ENCODE data around the gene TDRD12.

TDRD12 gene, protein sequence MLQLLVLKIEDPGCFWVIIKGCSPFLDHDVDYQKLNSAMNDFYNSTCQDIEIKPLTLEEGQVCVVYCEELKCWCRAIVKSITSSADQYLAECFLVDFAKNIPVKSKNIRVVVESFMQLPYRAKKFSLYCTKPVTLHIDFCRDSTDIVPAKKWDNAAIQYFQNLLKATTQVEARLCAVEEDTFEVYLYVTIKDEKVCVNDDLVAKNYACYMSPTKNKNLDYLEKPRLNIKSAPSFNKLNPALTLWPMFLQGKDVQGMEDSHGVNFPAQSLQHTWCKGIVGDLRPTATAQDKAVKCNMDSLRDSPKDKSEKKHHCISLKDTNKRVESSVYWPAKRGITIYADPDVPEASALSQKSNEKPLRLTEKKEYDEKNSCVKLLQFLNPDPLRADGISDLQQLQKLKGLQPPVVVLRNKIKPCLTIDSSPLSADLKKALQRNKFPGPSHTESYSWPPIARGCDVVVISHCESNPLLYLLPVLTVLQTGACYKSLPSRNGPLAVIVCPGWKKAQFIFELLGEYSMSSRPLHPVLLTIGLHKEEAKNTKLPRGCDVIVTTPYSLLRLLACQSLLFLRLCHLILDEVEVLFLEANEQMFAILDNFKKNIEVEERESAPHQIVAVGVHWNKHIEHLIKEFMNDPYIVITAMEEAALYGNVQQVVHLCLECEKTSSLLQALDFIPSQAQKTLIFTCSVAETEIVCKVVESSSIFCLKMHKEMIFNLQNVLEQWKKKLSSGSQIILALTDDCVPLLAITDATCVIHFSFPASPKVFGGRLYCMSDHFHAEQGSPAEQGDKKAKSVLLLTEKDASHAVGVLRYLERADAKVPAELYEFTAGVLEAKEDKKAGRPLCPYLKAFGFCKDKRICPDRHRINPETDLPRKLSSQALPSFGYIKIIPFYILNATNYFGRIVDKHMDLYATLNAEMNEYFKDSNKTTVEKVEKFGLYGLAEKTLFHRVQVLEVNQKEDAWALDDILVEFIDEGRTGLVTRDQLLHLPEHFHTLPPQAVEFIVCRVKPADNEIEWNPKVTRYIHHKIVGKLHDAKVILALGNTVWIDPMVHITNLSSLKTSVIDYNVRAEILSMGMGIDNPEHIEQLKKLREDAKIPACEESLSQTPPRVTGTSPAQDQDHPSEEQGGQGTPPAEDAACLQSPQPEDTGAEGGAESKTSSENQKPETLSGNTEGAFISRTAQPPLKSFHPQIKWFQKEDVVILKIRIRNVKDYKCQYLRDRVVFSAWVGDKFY (N-terminal part only)

DNA sequence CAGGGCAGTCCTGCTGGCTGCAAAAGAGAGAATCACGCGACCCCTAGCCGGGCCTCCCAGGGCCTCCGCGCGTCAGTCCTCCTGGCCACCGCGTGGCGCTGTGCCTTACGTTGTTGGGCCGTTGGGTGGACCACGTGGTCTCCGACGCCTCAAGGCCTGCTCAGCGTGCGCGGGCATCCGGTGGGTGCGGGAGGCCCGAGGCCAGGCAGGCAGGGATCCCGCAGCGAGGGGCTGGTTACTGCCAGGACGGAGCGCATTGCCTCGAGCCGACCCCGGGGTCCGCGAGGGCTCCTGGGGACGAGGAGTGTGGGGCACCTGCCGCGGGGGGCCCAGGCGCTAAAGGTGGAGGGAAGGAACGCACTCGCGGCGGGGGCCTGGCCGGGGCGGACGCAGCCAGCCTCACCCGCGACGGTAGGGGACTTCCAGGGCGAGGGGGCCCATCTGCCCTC, at the start of gene TDRD12:
TSS of gene TDRD12 (plus strand) at position 157 of the 449 bp plus-strand sequence. CDS start 306 bp downstream, outside the sequence.
- no peak for DNase-seq (ENCODE audit: low read depth in 3 of 3)

DNA sequence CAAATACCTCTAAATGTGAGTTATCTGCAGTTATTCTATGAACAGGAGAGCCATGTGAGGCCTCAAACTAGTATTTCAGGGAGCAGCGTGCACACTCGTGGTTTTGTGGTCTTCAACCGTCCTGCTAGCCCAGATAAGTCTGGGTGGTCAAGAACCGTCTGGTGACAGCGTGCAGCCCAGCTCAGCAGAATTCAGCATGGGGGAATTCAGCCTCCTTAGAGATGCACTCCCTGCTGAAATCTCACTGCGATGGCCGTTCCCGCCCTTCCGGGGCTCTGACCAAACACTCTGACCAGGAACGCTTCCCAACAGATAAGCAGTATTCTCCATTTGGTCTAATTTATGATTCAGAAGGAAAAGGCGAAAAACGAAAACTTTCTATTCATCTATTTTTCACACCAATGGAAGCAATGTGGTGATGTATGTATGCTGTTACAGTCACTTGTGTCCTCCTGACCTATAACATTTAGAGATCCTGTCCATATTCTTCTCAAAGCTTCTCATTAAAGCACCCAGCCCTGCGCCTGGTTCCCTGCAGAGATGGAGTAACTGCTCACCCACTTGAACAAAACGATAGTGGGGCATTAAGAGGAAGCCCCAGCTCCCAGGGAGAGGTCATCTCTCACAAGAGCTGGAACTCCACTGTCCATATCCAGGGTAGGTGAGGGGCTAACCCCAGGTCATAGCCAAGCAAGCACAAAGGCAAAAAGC, 47.5 kb upstream of the TDRD12 start:
- DNase-seq (ENCODE audit: low read depth in 3 of 3) = no peak

DNA sequence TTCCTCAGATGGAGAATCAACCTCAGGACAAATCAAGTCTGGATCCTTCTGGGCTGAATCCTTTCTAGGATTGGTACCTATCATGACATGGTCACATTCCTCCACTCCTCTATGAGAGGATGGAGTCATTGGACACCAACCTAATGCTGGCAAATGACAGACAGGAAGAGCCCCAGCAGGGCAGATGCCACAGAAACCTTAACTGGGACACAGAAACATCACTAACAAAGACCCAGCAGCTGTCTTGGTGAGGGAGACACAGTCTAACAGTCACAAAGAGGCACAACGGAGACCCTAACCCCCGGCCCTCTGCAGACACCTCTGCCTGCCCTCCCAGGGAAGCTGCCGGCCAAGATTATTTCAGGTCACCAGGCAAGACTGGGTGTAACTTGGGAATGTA, 46.7 kb upstream of the TDRD12 start:
- DNase-seq (ENCODE audit: low read depth in 3 of 3) = no peak

DNA sequence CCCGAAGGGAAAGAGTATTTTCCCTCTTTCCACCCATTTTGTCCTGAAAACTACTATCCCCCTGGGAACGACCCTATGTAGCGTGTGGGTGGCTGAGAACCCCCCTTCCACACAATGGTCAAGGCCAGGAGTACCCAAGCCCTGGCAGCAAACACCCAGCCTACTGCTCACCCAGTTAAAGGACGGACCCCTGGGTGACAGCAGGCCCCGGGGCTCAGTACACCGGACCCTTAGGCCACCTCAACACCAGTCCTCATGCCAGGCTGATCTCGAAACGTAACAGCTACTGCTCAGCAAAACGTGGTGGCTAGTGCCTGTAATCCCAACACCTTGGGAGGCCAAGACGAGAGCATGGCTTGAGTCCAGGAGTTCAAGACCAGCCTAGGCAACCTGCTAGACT, 46.0 kb upstream of the TDRD12 start:
- DNase-seq (ENCODE audit: low read depth in 3 of 3) = no peak

DNA sequence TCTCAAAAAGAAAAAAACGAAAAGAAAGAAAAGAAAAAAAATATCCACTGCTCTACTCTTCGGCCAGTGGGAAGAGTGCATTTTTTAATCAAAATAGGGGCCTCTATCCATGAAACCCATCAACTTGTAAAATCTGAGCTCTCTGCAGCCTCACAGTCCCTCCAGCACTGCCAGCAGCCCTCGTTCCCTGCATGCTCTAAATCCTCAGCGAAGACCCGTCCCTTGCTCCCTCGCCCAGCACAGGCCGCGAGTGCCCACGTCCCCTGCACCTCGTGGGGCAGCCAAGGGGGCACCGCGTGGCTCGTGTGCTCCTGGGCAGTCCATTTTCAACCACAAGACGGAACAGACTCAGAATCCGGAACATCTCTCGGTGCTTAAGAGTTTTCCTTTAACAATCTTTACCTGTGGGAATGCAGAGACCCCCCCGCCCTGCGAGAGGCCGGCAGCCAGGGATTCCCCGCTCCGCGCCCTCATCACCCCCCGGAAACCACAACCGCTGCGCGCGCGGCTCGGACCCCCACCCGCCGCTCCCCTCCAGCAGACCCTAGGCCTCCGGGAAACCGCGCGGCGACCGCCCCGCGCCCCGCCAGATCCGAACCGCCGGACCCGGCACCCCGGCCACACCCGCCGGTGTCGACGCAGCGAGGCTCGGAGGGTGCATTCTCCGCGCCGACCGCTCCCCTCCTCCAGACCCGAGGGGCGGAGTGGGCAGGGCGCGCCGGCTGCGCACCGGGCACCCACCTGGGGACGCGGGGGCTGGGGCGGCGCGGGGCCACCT, 45.2 kb upstream of the TDRD12 start:
- DNase-seq (ENCODE audit: low read depth in 3 of 3) = peak in 1 of 3 experiments; percentile 2

DNA sequence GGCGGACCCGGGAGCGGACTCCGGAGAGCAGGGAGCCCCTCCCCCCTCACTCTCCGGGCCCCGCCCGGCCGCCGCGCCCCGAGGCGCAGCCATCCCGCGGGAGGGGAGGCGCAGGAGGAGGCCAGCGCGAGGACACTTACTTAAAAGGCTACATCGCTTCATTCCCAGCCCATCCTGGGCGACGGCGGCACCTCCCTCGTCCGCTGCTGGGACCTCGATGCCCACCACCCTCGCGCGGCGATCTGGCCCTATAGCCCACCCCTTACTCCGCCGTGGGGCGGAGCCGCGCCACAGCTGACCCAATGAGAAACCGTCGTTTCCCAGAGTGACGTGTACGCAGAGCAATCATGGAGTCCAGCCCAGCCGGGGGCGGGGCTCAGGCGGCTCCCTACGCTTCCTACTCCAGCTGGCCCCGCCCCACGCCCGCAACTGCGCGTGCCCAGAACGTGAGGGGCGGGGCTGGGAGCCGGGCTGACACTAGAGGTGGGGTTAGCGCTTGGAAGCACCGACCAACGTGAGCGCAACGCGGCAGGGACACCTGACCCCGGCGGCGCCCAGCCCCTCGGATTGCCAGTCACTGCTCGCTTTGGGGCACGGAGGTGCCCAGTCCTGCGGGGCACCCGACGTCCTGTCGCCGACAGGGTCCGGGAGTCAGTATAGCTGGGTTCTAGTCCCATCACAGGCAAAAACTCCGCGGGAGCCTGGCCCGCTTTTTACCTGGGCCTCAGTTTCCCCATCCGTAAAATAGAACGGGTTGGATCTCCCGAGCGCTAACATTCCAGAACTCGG, 44.4 kb upstream of the TDRD12 start, which contains the start of gene ANKRD27:
TSS of gene ANKRD27 (minus strand) at position 250 of the 789 bp plus-strand sequence. CDS start 16,165 bp downstream, outside the sequence.
- peak; percentile 95 to 97 (median 97) for DNase-seq (ENCODE audit: low read depth in 3 of 3)

DNA sequence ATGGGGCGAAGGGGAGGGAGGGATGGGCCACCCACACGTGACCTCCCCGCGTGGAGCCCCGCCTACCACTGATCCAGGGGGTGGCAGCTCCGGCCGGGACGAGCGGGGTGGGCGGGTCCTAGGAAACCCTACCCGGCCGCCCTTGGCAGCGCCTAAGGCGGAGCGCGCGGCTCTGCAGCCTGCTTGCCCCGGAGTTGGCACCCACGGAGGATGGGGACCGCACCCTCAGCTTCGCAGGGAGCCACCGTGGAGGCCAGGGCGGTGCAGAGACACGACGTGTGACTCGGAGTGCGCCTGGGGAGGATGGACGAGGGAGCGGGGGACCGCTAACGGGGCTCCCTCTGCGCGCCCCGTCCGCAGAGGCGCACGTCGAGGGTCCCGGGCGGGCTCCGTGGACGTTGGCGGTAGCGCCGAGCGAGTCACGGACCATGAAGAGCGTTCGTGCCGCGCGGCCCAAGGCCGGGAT, 43.8 kb upstream of the TDRD12 start, which contains the start of gene RGS9BP:
TSS of gene RGS9BP (plus strand) at position 129 of the 466 bp plus-strand sequence. CDS start 416 bp downstream, outside the sequence.
- peak; percentile 44 to 49 (median 48) for DNase-seq (ENCODE audit: low read depth in 3 of 3)

DNA sequence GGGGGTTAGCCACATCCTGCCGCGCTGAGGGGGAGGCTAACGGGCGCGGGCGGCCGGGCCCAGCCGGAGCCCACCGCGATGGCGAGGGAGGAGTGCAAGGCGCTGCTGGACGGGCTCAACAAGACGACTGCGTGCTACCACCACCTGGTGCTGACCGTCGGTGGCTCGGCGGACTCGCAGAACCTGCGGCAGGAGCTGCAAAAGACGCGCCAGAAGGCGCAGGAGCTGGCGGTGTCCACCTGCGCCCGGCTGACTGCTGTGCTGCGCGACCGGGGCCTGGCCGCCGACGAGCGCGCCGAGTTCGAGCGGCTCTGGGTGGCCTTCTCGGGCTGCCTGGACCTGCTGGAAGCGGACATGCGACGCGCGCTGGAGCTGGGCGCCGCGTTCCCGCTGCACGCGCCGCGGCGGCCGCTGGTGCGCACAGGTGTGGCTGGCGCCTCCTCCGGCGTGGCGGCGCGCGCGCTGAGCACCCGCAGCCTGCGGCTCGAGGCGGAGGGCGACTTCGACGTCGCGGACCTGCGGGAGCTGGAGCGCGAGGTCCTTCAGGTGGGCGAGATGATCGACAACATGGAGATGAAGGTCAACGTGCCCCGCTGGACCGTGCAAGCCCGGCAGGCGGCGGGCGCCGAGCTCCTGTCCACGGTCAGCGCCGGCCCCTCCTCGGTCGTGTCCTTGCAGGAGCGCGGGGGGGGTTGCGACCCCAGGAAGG, 43.2 kb upstream of the TDRD12 start:
- DNase-seq (ENCODE audit: low read depth in 3 of 3) = peak in 1 of 3 experiments; percentile 10

DNA sequence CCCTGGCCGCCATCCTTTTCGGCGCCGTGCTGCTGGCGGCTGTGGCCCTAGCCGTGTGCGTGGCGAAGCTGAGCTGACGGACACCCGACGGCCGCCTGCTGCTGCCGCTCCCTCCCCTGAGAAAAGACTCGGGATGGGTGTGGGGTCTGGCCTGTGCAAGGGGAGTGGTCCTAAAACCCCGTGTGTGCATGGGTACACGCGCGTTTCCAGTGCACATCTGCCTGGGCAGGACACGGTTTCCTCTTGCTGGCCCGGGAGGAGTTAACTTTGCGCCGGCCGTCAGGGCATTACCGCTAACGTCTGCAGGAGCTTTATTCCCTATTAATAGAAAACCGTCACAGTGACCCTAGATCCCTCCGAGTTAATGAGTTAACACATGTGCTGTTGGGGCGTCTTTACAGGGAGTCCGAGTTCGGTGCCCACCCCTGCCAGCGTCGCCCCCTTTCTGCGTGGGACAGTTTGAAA, 42.6 kb upstream of the TDRD12 start:
- DNase-seq (ENCODE audit: low read depth in 3 of 3) = no peak

DNA sequence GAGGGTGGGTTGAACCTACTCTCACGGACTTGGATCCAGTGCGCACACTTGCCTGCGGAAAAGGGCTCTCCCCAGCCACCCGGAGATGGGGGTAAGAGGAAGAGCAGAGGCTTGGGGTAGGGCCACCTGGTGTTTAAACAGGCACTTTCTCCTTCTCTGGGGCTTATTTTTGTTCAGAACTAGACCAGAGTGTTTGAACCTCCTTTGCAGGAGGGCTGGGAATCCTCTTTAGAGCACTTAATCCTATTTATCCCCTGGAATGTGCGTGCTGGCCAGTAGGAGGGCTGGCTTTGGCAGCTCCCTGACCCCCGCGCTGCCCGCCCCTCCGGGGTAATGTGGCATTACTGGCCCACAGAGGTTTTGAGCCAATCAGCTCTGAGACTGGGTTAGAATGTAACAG, 41.9 kb upstream of the TDRD12 start:
- DNase-seq (ENCODE audit: low read depth in 3 of 3) = no peak

DNA sequence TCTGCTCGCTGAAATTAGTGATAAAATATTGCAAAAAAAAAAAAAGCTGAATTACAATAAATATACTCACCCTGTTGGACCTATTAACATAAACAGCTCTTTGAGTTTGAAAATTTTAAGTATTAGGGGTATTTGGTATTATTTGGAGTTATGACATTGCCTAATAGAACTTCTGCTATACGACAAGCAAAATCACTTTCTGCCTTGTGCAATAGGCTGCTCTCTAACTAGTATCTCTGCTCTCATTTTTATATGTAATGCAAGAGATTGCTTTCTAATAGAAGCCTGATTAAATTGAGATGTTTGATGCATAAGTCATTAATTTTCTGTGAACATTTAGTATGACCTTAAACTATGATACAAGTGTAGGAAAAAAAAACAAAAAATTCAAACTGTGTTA, 38.6 kb upstream of the TDRD12 start:
- no peak for DNase-seq (ENCODE audit: low read depth in 3 of 3)

DNA sequence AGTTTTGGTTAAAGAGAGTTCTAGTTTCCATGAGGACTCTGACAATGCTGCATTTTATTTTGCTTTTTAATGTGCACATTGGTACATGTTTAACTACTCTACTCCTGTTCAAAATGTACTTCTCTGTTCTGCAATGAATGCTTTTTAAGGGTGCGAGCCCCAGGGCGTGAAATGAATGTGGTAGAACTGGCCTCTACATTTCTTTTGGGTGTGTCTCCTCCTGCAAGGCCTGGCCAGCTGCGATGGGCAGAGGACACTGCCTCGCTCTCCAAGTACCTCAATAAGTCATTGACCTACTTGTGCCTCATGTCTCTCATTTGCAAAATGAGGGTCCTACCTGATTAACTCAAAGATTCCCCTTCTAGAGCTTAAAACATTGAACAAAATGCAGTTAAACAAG, 37.2 kb upstream of the TDRD12 start:
- DNase-seq (ENCODE audit: low read depth in 3 of 3) = no peak

DNA sequence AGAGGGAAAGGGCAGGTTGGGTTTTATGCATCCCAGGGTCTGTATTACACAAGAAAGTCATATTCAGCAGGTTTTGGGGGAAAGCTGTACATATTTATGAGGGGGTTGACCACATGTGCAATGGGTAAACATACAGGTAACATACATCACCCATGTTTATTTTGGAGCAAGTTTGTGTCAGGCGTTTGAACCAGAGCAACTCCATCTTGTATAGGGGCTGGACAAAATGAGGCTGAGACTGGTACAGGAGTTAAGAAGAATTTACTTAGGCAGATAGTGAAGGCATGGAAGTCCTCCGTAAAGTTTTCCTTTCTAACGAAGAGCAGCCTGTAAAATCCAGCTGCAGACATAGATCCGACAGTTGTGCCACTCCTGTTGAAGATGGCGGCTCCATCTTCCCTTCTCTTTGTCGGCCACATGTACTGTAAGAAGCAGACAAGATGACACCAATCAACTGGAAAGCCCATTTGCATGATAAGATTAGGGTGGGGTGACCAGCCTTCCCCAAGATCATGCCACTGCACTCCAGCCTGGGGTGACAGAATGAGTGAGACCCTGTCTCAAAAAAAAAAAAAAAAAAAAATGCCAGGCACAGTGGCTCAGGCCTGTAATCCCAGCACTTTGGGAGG, 32.6 kb upstream of the TDRD12 start:
- DNase-seq (ENCODE audit: low read depth in 3 of 3) = no peak

DNA sequence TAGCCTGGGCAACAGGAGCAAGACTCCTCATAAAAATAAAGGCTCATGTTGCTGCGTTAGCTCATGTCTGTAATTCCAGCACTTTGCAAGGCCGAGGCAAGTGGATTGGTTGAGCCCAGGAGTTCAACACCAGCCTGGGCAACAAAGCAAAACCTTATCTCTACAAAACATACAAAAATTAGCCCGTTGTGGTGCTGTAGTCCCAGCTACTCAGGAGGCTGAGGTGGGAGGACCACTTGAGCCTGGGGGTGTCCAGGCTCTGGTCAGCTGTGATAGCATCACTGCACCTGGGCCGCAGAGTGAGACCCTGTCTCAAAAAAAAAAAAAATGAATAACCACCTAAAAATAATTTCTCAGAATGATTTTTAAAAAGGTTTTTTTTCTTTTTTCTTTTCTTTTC, 31.9 kb upstream of the TDRD12 start:
- no peak for DNase-seq (ENCODE audit: low read depth in 3 of 3)

DNA sequence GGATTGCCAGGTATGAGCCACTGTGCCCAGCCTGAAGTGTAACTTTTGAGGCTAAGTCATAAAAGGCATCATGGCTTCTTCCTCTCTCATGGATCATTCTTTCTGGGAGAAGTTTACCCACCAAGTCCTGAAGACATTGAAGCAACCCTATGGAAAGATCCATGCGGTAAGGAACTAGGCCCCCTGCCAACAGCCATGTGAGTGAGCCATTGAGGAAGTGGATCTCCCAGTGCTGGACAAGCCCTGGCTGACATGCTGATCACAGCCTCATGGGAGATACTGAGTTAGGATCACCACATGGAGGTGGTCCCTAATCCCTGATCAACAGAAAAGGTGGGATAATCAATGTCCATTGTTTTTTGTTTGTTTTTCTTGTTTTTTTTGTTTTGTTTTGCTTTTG, 31.3 kb upstream of the TDRD12 start:
- DNase-seq (ENCODE audit: low read depth in 3 of 3) = no peak

DNA sequence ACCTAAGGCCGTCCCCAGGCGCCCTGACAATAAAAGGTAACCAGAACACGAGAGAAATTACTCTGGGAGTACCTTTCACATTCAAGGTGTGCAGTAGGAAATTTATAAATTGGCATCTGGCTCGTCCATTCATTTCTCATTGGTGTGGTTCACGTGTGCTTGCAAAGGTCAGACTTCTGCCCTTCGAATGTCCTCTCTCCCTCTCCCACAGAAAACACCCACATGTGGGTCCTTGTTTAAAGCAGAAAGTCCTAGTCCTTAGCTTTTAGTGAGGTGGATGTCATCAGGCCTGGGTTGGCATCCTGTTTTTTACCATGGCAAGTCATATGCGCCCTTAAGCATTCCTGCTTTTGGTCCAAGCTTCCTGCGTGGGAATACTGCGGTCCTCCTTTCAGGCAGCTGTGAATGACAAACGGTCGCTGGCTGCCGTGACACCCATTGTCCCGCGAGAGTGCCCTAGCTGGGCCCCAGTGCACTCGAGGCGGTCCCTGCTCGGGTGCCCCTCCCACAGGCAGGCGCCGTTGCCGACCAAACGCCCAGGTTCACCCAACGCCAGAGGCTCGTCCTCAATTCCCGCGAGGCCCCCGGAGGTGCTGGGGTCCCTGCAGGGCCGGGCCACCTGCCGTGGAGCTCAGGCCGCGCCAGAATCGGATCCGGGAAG, 28.1 kb upstream of the TDRD12 start, which contains the start of gene NUDT19:
TSS of gene NUDT19 (plus strand) at position 531 of the 661 bp plus-strand sequence. CDS start 140 bp downstream, outside the sequence.
- DNase-seq (ENCODE audit: low read depth in 3 of 3) = peak; percentile 52 to 63 (median 60)
